NCI-H82 treated with DMSO at 0.1 percent for 48 hours (cell line): ENCODE data around the gene SREK1.
"Not testable (repeated sequence)": the region's sequence is repeated elsewhere in the genome, so short reads cannot be mapped to it uniquely, and the experiment has no call there.

ENCODE experiments used
- DNase-seq: peaks from one replicate; lab custom pipeline; 2025; ENCODE audit not compliant: unreplicated experiment; lab: John Stamatoyannopoulos, UW

SREK1 gene, protein sequence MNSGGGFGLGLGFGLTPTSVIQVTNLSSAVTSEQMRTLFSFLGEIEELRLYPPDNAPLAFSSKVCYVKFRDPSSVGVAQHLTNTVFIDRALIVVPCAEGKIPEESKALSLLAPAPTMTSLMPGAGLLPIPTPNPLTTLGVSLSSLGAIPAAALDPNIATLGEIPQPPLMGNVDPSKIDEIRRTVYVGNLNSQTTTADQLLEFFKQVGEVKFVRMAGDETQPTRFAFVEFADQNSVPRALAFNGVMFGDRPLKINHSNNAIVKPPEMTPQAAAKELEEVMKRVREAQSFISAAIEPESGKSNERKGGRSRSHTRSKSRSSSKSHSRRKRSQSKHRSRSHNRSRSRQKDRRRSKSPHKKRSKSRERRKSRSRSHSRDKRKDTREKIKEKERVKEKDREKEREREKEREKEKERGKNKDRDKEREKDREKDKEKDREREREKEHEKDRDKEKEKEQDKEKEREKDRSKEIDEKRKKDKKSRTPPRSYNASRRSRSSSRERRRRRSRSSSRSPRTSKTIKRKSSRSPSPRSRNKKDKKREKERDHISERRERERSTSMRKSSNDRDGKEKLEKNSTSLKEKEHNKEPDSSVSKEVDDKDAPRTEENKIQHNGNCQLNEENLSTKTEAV

DNA sequence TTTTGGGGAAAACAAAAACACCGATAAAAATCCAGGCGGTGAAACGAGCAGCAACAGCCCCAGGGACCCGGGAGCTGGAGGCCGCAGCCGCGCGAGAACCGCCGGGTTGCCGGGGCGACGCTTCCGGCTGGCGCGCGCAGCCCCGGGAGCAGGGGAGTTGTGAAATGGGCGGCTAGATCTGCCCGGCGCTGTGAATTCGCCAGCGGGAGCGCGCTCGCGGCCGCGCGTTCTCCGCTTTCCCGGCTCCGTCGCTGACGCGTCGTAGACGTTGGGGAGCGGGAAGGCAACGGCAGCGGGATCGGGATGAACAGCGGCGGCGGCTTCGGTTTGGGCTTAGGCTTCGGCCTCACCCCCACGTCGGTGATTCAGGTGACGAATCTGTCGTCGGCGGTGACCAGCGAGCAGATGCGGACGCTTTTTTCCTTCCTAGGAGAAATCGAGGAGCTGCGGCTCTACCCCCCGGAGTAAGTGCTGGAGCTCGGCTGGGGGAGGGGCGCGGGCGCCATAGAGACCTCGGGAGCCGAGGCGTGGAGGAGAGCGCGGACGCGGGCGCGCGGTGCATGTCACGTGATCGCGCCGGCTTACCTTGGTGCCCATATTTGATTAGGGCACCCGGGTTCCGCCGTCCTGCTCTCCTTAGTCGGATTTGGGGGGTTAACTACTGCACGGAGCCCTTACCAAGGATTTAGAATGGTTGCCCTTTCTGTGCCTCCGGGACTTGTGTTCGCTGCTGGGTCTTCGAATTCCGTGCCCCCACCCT is at the start of gene SREK1:
Gene SREK1, plus strand, starts transcription at position 227 of the 760 bp plus-strand sequence. Its CDS starts 77 bp downstream, at position 304.
- DNase-seq = peak; percentile 66

DNA sequence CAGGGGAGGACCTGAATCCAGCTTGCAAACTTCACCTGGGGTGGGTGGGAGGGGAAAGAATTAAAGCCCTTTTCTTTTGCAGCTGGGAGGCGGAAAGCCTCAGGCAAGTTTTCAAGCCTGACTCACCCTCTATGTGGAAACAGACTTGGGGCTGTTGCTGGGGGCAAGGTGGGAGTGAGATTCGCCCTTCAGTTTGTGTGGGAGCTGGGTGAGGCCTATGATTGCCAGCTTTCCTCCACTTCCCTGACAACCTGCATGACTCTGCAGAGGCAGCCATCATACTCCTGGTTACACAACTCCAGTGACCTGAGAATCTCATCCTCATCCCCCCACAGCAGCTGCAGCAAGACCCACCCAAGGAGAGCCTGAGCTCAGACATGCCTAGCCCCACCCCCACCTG is 43.2 kb upstream of the SREK1 start:
- no peak for DNase-seq

DNA sequence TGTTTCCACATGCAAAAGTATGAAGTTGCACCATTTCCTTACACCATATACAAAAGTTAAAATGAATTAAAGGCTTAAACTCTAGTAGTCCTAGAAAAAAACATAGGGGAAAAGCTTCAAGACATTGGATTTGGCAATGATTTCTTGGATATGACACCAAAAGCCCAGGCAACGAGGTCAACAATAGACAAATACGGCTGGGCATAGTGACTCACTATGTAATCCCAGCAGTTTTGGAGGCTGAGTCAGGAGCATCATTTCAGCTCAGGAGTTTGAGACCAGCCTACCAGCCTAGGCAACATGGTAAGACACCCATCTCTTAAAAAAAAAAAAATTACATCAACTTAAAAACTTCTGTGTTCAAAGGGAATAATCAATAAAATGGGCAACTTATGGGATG is 30.9 kb upstream of the SREK1 start:
- DNase-seq = no peak

DNA sequence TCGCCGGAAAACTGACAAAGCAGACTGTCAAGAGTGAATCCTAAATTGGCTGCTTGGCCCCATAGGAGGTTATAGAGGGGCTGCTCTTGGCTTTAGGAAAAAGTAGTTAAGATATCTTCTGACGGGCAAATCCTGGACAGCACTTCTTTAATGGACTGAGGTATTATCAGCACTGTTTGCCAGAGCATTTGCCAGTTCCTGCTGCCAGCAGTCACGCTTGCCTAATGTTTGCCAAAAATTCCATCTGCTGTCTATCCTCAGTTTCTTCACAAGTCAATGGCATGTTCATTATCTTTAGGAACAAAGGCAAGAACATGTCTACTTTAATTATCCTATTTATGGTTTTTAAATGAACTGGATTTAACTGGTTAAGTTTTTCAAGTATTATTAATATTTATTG is 25.8 kb upstream of the SREK1 start:
- DNase-seq = no peak

DNA sequence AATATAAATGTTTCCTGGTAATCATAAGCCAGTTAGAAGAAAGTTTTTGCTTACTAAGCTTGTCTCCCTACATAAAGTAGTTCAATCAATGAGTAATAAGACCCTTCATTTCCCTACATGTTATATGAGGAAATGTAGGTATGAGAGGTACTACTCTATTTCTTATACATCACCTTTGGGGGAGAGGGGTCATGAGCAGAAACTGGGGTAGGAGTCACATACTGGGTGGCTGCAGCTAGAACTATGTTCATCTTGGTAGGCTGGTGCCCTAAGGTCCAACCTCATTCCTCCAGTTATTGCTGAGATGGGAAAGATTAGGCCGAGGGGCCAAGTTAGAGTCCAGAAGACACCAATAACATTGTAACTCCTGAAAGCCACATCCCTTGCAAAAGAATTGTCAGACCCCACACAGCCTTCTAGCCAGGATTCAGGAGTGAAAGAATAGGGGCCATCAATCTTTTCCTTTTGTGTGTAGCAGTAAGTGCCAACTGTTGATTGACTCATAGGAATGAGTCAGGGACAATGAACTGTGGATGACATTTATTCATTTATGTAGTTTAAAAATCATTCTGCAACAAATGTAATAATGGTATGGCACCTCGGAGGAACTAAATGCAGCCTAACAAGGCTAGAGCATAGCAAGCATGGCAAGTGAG is 21.6 kb upstream of the SREK1 start:
- no peak for DNase-seq

DNA sequence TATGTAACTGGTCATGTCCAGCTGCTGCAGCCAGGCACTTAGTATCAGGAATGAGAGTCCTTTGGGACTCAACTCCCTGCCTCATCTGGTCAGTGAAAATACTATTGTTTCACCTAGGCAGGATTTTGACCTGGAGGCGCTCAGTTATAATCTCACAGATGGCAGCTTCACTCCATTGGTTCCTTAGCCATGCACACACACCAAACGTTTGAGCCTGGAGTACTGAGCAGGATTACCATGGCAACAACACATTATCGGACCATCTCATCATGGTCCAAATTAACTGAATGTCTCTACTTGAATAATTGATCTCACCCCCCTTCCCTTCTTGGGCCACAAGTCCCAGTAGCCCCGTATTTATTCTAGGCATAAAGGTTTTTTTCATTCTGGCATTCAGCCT is 15.0 kb upstream of the SREK1 start:
- no peak for DNase-seq

DNA sequence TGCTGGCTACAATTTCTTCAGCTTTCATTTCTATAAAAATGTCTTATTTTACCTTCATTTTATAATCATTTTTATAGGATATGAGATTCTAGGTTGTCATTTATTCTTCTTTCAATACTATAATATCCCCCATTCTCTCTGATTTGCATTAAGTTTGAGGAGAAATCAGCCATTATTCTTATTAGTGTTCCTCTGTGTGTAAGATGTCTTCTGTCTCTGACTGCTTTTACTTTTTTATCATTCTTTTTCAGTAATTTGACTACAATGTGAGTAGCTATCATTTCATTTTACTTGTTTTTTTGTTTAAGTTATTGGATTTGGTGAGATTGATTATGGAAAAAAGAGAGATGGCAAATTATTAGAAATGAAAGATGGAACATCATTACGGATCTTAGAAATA is 13.6 kb upstream of the SREK1 start:
- no peak for DNase-seq

DNA sequence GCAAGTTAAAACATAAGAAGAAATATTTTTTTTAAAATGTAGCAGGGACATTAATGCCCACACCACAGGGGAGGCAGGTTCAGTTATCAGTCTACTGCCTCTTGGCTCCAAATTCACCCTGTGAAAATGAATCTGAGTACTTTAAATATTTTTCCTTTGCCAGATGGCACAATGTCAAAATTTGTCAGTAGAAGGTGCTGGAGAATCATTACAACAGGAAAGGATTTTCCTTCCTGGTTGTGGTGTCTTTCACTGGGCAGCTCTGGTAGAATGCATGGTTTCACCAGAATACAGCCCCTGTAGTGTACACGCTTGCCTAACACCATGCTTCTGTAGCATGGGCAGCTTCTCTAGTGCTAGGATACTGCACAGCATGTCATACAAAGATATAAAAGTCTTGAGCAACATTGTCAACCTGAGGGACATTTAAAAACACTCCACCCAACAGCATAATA is 9.7 kb upstream of the SREK1 start:
- DNase-seq = no peak

DNA sequence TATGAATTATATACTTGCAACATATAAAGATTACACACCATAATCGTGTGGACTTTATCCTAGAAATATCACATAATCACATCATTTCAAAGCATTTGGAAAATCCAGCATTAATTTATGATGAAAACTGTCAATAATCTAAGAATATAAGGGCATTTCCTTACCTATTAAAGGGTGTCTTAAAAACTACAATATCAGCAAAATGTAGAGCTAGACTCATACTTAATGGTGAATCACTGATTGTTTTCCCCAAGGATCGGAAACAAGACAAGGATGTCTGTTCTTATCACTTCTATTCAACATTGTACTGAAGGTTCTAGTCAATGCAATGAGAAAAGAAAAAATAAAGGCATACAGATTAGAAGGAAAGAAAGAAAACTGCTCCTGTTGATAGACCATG is 8.0 kb upstream of the SREK1 start:
- DNase-seq = no peak

DNA sequence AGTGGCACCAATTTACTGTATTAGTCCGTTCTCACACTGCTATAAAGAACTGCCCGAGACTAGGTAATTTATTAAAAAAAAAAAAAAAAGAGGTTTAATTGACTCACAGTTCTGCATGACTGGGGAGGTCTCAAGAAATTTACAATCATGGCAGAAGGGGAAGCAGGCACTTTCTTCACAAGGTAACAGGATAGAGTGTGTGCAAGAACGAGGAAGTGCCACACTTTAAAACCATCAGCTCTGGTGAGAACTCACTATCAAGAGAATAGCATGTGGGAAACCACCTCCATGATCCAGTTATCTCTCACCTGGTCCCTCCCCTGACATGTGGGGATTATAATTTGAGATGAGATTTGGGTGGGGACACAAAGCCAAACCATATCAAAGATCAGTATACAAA is 7.2 kb upstream of the SREK1 start:
- DNase-seq = not testable (repeated sequence)

DNA sequence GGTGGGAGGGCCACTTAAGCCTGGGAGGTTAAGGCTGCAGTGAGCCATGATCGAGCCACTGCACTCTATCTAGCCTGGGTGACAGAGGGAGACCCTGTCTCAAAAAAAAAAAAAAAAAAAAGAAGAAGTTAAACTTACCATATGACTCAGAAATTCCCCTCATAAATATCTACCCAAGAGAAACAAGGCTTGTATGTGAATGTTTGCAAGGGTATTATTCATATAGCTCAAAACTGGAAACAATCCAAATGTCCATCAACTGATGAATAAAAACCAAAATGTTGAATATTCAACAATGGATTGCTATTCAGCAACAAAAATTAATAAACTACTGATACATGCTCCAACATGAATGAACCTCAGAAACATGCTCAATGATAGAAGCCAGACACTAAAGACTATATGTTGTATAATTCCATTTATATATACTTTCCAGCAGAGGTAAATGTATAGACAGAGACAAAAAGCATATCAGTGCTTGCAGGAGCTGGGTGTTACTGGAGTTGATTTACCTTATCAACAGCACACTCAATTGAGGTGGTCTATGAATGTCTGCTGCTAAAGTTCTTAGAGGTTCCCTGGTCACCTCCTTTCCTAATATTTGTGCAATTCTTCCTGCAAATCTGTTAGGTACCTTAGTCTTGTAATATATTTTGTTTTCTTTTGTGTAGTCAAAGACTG is 5.3 kb upstream of the SREK1 start:
- no peak for DNase-seq

DNA sequence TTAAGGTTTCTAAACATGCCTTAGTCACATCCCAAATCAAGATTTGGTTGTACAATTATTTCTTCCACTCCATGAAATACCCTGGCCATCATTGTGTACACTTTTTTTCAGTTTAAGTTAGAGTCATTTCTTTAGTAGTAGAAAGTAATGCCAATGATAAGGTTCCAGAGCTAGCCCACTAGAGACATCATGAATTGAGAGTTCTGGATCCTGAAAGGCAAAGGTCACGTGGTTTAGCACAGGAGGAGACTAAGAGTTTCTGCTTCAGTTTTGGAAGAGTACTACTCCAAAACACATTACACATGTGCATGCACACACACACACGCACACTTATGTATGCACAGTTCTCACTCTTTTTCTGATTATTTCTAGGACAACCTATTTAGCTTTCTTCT is 4.8 kb upstream of the SREK1 start:
- no peak for DNase-seq

DNA sequence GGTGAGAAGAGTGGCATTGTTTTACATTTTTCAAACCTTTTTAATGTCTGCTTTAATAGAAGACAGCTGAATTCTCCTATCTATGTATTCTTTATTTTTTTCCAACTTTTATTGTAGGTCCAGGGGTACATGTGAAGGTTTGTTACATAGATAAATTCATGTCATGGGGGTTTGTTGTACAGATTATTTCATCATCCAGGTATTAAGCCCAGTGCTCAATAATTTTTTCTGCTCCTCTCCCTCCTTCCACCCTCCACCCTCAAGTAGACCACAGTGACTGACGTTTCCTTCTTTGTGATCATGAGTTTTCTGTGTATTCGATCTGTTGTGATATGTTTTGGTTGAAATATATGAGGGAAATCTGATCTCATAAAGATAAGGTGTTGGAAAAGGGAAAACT is 1.7 kb upstream of the SREK1 start:
- no peak for DNase-seq

DNA sequence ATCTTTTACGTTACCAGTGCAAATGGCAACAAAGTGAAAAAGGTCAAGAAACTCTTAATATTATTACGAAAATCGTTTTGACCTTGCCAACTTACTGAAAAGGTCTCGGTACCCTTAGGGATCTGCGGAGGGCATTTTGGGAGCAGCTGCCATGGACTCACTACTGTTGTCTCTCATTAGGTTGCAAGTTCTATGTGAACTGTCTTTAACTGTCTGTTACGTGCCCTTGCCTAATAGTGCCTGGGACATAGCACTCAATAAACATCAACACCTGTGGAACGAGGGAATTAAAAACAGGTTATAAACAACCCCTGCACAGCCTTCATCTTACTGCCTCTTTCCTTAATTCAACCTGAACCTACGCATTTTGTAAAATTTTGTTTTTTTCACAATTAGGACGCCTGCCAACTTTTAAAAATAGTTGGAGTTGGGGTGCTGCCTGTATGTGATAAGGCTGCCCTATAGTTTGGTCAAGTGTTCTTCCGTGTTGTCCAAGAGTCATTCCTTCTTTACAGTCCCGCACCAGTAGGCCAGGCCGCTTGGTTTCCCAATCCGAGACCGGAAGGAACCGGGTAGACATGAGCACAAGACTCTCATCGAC is 527 bp upstream of the SREK1 start:
- no peak for DNase-seq

DNA sequence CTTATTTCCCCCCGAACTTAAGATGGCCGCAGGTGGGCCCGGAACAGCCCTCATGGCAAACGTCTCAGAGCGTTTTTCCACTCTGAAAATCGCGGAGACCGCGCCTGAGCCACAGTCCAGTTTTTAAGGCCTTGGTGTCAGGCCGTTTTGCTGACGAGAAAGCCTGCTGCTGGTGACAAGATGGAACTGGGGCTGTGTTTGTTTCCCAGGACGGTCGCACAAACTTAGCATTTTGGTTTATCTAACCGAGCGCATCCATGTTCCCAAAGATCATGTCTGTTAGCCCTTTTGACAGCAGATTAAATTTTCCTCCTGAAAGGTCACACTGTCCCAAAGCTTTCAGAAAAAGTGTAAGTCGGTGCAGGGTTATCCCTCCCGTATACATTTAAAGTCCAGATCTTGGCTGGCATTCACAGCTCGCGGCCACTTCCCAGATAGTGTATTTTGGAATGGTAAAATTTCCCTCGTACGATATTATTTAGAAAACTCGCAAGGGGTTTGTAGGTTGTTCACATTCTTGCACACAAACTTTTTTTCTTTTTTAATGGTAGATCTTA is 812 bp downstream of the SREK1 start:
- peak; percentile 62 for DNase-seq

DNA sequence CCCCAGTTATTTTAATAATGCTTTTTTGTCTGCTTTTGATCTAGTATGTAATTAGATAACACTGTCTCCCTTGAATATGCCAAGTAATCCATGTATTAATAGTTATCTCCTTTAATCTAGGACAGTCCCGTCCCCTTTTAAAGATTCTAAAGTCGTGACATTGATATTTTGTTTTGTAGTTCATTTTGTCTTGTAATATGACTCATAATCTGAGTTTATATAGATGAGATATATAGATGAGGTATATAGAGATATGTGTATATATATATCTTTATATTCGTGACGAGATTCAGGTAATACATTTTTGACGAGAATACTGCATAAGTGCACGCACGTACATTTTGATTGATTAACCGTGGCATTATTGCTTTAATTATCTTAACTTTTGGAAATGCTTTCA is 1.6 kb downstream of the SREK1 start:
- DNase-seq = no peak

DNA sequence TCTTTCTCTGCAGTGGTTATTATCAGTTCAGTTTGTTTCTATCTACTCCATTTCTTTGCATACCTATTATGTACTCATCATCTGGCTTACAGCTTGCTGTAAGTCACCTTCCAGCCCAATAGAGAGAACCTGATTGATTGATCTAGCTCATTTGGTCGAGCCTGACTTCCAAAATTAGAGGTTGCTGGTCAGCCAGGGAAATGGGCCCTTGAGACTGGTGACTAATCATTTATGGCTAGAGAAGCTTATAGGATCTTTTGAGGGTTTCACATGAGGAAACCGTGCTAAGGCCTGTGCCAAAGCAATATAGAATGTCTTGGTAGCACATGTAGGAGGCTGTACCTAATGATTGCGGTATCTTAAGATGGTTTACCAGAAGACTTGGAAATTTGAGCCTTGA is 5.8 kb downstream of the SREK1 start:
- no peak for DNase-seq

DNA sequence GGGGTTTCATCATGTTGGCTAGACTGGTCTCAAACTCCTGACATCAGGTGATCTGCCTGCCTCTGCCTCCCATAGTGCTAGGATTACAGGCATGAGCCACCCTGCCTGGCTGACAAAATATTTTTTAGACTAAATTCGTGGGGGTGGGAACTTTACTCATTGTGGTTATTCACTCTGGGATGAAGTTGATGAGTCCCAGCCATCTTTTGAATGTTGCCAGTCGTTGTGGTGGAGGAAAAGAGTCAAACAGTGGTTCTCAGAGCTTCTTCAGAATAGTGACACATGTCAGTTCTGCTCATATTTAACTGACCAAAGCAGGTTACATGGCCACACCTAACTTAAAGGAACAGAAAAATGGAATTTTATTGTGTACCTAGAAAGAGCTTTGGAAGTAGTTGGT is 6.9 kb downstream of the SREK1 start:
- DNase-seq = no peak

DNA sequence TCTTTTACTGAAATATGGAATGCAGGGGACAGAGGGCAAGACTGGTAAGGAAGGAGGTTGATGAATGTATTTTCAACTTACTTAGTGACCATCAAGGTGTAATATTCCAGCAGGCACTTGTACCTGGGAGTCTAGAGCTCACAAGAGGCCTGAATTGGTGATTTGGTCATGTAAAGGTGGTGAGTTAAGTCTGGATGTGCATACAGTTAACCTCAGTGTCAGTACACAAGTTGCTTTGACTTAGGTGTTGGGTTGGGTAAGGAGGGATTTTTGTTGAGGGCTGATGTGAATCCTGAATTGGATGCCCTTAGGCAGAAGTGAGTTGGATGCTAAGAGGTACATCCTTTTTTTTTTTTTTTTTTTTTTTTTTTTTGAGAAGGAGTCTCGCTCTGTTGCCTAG is 7.4 kb downstream of the SREK1 start:
- no peak for DNase-seq

DNA sequence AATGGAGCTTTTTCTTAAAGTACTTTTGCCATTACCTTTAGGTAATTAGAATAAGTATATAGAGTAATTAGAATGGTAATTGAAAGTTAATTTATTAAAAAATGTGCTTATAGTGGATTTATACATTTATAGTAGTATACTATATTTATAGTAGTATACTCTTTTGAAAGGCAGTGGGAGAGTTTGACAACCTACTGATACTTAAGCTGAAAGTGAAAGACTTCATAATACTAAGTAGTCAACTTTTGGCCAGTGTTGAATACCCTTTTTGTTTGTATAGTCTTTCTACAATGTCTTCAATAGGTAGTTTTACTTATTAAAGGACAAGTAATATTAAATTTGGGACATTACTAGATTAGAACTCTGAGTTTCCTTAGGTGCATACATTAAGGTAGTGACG is 12.9 kb downstream of the SREK1 start:
- DNase-seq = no peak
